ENCODE measurements around the gene IQCE. TPM values are rescaled to one million over a fixed set of nuclear protein-coding genes. Genes with fewer than 3 reads are reported as not detected.

Gene IQCE
- total RNA-seq, 1 experiment from 2014 or later = 35.8 TPM

DNA sequence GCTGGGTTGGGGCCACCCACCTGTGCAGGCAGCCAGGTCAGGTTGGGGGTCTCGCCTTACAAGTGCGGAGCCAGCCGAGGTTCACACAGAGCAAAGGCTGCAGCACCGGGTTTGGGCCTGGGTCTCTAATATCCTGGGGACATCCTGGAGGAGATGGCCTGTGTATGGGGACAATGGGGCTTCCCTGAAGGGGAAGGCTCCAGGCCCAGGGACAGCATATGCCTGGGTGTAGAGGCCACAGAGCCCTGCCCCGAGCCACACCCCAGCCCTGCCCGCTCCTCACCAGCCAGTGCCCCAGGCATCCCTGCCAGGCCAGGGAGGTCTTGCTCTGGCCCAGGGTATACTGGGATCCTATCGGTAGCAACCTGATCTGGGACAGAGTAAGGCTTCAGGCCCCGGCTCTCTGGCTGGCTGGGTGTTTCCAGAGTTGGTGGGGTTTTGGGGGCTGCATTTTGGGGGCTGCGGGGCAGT lies 82.1 kb downstream of the IQCE start:
- intact Hi-C loops (cut with micrococcal nuclease; ENCODE audit: unreplicated experiment) = no loop called here
- Histone ChIP-seq H3K4me1 (replicated peaks; ENCODE audit: insufficient read depth) (no peaks in the 10 kb centered on the region), H3K4me2 (no peak overlapping the region), H3K27ac (no peak overlapping the region), H3K4me3 (no peak overlapping the region), H2AFZ (no peak overlapping the region), H3K9me2 (ENCODE audit: insufficient read depth) (no peaks in the 10 kb centered on the region), H3K27me3 (ENCODE audit: insufficient read depth, low read depth) (no peaks in the 10 kb centered on the region), H4K20me1 (ENCODE audit: insufficient read depth) (peaks cover 66% of the 10 kb centered on the region), H3K9me3 (ENCODE audit: insufficient read depth, low read depth) (no peaks in the 10 kb centered on the region), H3F3A (ENCODE audit: insufficient read depth, low read depth) (no peaks in the 10 kb centered on the region), H3K79me2 (ENCODE audit: low read depth) (no peaks in the 10 kb centered on the region; the same call in 1 of the 2 replicates), H3K36me3 (ENCODE audit: low read depth) (no peaks in the 10 kb centered on the region)
- CTCF ChIA-PET = no interaction called here
- no TSS peak for BruUV-seq (replicated peaks)
- TF ChIP-seq CTCF (conservative IDR thresholded peaks at IDR 0.05) (no peak), EZH2 (IDR thresholded peaks at IDR 0.05; ENCODE audit: low read depth) (no peak)
- no peak for DNase-seq
- POLR2A ChIA-PET (ENCODE audit: unreplicated experiment) = no interaction called here

GRCh38 chr7:2641406-2642393 lies 82.9 kb downstream of the IQCE start:
- no peaks in the 10 kb centered on the region for H3K36me3 ChIP-seq (ENCODE audit: low read depth)
- CTCF ChIA-PET = no interaction called here
- H3F3A ChIP-seq (ENCODE audit: insufficient read depth, low read depth) = no peaks in the 10 kb centered on the region
- no peaks in the 10 kb centered on the region for H3K9me2 ChIP-seq (ENCODE audit: insufficient read depth)
- H4K20me1 ChIP-seq (ENCODE audit: insufficient read depth) = peaks cover 60% of the 10 kb centered on the region
- BruUV-seq (replicated peaks) = no TSS peak
- no peak overlapping the region for H2AFZ ChIP-seq
- no peak overlapping the region for H3K27ac ChIP-seq
- TF ChIP-seq EZH2 (IDR thresholded peaks at IDR 0.05; ENCODE audit: low read depth) (no peak), CTCF (conservative IDR thresholded peaks at IDR 0.05) (no peak)
- intact Hi-C loops (cut with micrococcal nuclease; ENCODE audit: unreplicated experiment) = no loop called here
- no peak overlapping the region for H3K4me3 ChIP-seq
- H3K27me3 ChIP-seq (ENCODE audit: insufficient read depth, low read depth) = no peaks in the 10 kb centered on the region
- POLR2A ChIA-PET (ENCODE audit: unreplicated experiment) = no interaction called here
- H3K4me2 ChIP-seq = no peak overlapping the region
- no peaks in the 10 kb centered on the region for H3K9me3 ChIP-seq (ENCODE audit: insufficient read depth, low read depth)
- DNase-seq = peak in 1 of 2 experiments; percentile 36
- no peaks in the 10 kb centered on the region for H3K79me2 ChIP-seq (ENCODE audit: low read depth)
- no peaks in the 10 kb centered on the region for H3K4me1 ChIP-seq (replicated peaks; ENCODE audit: insufficient read depth)

GRCh38 chr7:2643386-2644219 lies 84.8 kb downstream of the IQCE start:
- Histone ChIP-seq H3K27ac (no peak overlapping the region), H3F3A (ENCODE audit: insufficient read depth, low read depth) (0 out of 2 replicates have a peak, but pooled peaks cover 3% of the 10 kb centered on the region), H4K20me1 (ENCODE audit: insufficient read depth) (peaks cover 54% of the 10 kb centered on the region), H3K4me1 (replicated peaks; ENCODE audit: insufficient read depth) (no peaks in the 10 kb centered on the region), H3K4me2 (no peak overlapping the region), H3K9me2 (ENCODE audit: insufficient read depth) (no peaks in the 10 kb centered on the region), H3K27me3 (ENCODE audit: insufficient read depth, low read depth) (no peaks in the 10 kb centered on the region), H3K9me3 (ENCODE audit: insufficient read depth, low read depth) (no peaks in the 10 kb centered on the region), H3K4me3 (no peak overlapping the region), H3K36me3 (ENCODE audit: low read depth) (no peaks in the 10 kb centered on the region), H3K79me2 (ENCODE audit: low read depth) (no peaks in the 10 kb centered on the region), H2AFZ (no peak overlapping the region)
- ChIA-PET CTCF (interaction anchor here (1.0 kb wide), 1 partner anchor 36 kb away, joined by 3 read pairs; no protein-coding TSS in a partner anchor), POLR2A (ENCODE audit: unreplicated experiment) (interaction anchor here (0.6 kb wide), 1 partner anchor 1262 kb away, joined by 8 read pairs; no protein-coding TSS in a partner anchor)
- no TSS peak for BruUV-seq (replicated peaks)
- TF ChIP-seq EZH2 (IDR thresholded peaks at IDR 0.05; ENCODE audit: low read depth) (no peak), CTCF (conservative IDR thresholded peaks at IDR 0.05) (peak; percentile 22; the same call in 1 of the 2 replicates)
- no peak for DNase-seq
- intact Hi-C loops (cut with micrococcal nuclease; ENCODE audit: unreplicated experiment) = no loop called here

Data from PC-9 (cell line).